WERI-Rb-1 (cell line): ENCODE data around the gene THBS2.

Source experiments
- DNase-seq: peaks from one replicate; pipeline ENCODE4 v3.0.0-alpha.2; 2020
- H3K27ac ChIP-seq: fragments of 250-450 bp; sonication (Bioruptor Pico); 2 replicates; pipeline ENCODE4 v1.5.1; 2020; ENCODE audit warnings: mild to moderate bottlenecking, moderate library complexity
- H3K27me3 ChIP-seq: fragments of 250-450 bp; sonication (Bioruptor Pico); 2 replicates; pipeline ENCODE4 v1.5.1; 2021; ENCODE audit warnings: mild to moderate bottlenecking, low read depth, moderate library complexity; ENCODE audit not compliant: insufficient read depth, severe bottlenecking
- H3K36me3 ChIP-seq: fragments of 250-450 bp; sonication (Bioruptor Pico); 2 replicates; pipeline ENCODE4 v1.5.1; 2020; ENCODE audit warnings: mild to moderate bottlenecking, moderate library complexity
- H3K4me3 ChIP-seq: 2 replicates; pipeline ENCODE4 v1.5.1; 2011; ENCODE audit warnings: low read depth, mild to moderate bottlenecking, control low read depth, low read length
- H3K9me3 ChIP-seq: fragments of 250-450 bp; sonication (Bioruptor Pico); 2 replicates; pipeline ENCODE4 v1.5.1; 2021; ENCODE audit warnings: mild to moderate bottlenecking, moderate library complexity; ENCODE audit not compliant: severe bottlenecking
- CTCF ChIP-seq: IDR thresholded peaks from 2 replicates; pipeline ENCODE4 v1.5.1; 2011; ENCODE audit warnings: low read depth, mild to moderate bottlenecking, control low read depth, inconsistent platforms, low read length

The THBS2 gene

GRCh38 chr6:169283924-169284323 is 30.3 kb upstream of the THBS2 start:
- Histone ChIP-seq H3K36me3 (no peaks in the 10 kb centered on the region), H3K27me3 (no peaks in the 10 kb centered on the region), H3K27ac (no peak overlapping the region), H3K4me3 (no peak overlapping the region), H3K9me3 (no peaks in the 10 kb centered on the region)
- DNase-seq = no peak
- no peak for TF ChIP-seq CTCF

- H3K36me3 ChIP-seq = no peaks in the 10 kb centered on the region
- H3K27ac ChIP-seq = no peak overlapping the region
- no peak for TF ChIP-seq CTCF
- no peaks in the 10 kb centered on the region for H3K27me3 ChIP-seq
- no peak overlapping the region for H3K4me3 ChIP-seq
- no peak for DNase-seq
- no peaks in the 10 kb centered on the region for H3K9me3 ChIP-seq
Observed at GRCh38 chr6:169282043-169282442, 28.4 kb upstream of the THBS2 start.

- no peaks in the 10 kb centered on the region for H3K36me3 ChIP-seq
- DNase-seq = no peak
- no peaks in the 10 kb centered on the region for H3K27me3 ChIP-seq
- no peak overlapping the region for H3K27ac ChIP-seq
- TF ChIP-seq CTCF = no peak
- H3K9me3 ChIP-seq = no peaks in the 10 kb centered on the region
- H3K4me3 ChIP-seq = no peak overlapping the region
Observed at GRCh38 chr6:169277619-169278018, 24.0 kb upstream of the THBS2 start.

GRCh38 chr6:169274781-169275180 is 21.1 kb upstream of the THBS2 start:
- H3K27ac ChIP-seq = no peak overlapping the region
- no peaks in the 10 kb centered on the region for H3K27me3 ChIP-seq
- H3K4me3 ChIP-seq = no peak overlapping the region
- no peaks in the 10 kb centered on the region for H3K9me3 ChIP-seq
- no peak for TF ChIP-seq CTCF
- no peaks in the 10 kb centered on the region for H3K36me3 ChIP-seq
- no peak for DNase-seq

- no peak for TF ChIP-seq CTCF
- Histone ChIP-seq H3K4me3 (no peak overlapping the region), H3K27ac (no peak overlapping the region), H3K36me3 (no peaks in the 10 kb centered on the region), H3K9me3 (no peaks in the 10 kb centered on the region), H3K27me3 (no peaks in the 10 kb centered on the region)
- no peak for DNase-seq
Observed at GRCh38 chr6:169273511-169273910, 19.9 kb upstream of the THBS2 start.

GRCh38 chr6:169271877-169272216 is 18.2 kb upstream of the THBS2 start:
- Histone ChIP-seq H3K27me3 (no peaks in the 10 kb centered on the region), H3K9me3 (no peaks in the 10 kb centered on the region)
- TF ChIP-seq CTCF = no peak

More at GRCh38 chr6:169271877-169272216, 18.2 kb upstream of the THBS2 start:
- no peaks in the 10 kb centered on the region for H3K36me3 ChIP-seq
- no peak overlapping the region for H3K4me3 ChIP-seq
- no peak overlapping the region for H3K27ac ChIP-seq
- no peak for DNase-seq
